Measurements from ENCODE around the gene FBXL15. TPM values are rescaled to one million over a fixed set of nuclear protein-coding genes. Genes with fewer than 3 reads are reported as not detected.
A peak's percentile ranks its signal among the peaks of the same experiment; 100 is the strongest.

Gene FBXL15
- total RNA-seq, 1 experiment from 2014 or later, result 24.6 TPM

DNA sequence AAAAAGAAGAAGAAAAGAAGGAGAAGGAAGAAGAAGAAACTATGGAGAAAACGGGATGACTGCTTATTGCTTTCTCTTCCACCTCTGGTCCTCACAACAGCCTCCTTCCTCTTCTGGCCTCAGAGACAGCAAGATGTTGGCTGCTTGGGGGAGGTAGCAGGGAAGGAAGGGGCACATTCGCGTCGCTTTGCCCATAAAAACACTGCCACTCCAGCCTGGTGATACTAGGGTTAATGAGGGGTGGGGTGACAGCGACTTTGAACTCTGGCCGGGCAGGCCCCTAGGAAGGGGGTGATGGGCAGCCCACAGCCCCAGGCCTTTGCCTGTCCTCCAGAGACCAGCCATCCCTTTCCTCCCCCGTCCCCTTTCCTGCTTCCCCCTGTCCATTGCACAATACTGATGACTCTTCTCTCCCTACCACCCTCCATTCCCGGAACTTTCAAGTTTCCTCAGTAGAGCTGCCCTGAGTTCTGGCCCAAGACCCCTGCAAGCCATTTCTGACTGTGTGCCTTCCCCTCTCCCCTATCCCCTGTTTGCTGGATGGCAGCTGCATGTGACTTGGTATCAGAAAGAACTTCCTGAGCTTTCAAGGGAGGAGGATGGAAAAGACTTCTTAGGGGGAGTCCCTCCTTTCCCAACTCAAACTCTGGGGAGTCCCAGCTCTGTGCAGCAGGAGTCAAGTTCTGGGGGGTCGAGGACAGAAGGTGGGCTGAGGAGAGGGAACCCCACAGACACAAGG, 13.9 kb downstream of the FBXL15 start:
- peaks cover 56% of the 10 kb centered on the region for H3K27me3 Mint-ChIP-seq (ENCODE audit: low read depth)
- CTCF ChIA-PET, result interaction anchor here (0.9 to 2.8 kb wide), 7 partner anchors 16 to 265 kb away, joined by 4 to 13 read pairs (median 6); partner anchors contain the start of gene C10orf95
- ATAC-seq (no peak), DNase-seq (ENCODE audit: low spot score) (no peak)
- H3K36me3 Mint-ChIP-seq, result no peaks in the 10 kb centered on the region
- POLR2A ChIA-PET, result interaction anchor here (0.7 to 2.3 kb wide), 2 partner anchors 17 to 28 kb away, joined by 3 to 6 read pairs; partner anchors contain the start of gene C10orf95
- peak overlapping the region; percentile 54 for H3K4me3 Mint-ChIP-seq
- H3K9me3 Mint-ChIP-seq, result no peaks in the 10 kb centered on the region
- H3K27ac Mint-ChIP-seq, result no peak overlapping the region
- peaks cover 18% of the 10 kb centered on the region for H3K4me1 Mint-ChIP-seq
- TF ChIP-seq FOXJ3 (CRISPR knock-in tag; IDR thresholded peaks at IDR 0.05; ENCODE audit: borderline replicate concordance) (no peak), ZNF532 (CRISPR knock-in tag; IDR thresholded peaks at IDR 0.05; ENCODE audit: borderline replicate concordance) (no peak), SOX15 (CRISPR knock-in tag; IDR thresholded peaks at IDR 0.05) (no peak), JAZF1 (CRISPR knock-in tag; IDR thresholded peaks at IDR 0.05) (no peak), NFYB (CRISPR knock-in tag; conservative IDR thresholded peaks at IDR 0.05; ENCODE audit: low read depth) (no peak), TP53 (CRISPR knock-in tag; IDR thresholded peaks at IDR 0.05) (no peak), GRHL2 (CRISPR knock-in tag; IDR thresholded peaks at IDR 0.05; ENCODE audit: insufficient replicate concordance, severe bottlenecking) (no peak), USF1 (CRISPR knock-in tag; IDR thresholded peaks at IDR 0.05) (no peak), ESRRA (CRISPR knock-in tag; IDR thresholded peaks at IDR 0.05; ENCODE audit: borderline replicate concordance) (no peak), MLX (CRISPR knock-in tag; IDR thresholded peaks at IDR 0.05) (no peak), ZNF138 (CRISPR knock-in tag; conservative IDR thresholded peaks at IDR 0.05) (no peak), RELA (CRISPR knock-in tag; IDR thresholded peaks at IDR 0.05; ENCODE audit: borderline replicate concordance) (no peak), AFF4 (CRISPR knock-in tag; IDR thresholded peaks at IDR 0.05; ENCODE audit: borderline replicate concordance) (no peak), CREM (CRISPR knock-in tag; IDR thresholded peaks at IDR 0.05) (no peak), ETV6 (CRISPR knock-in tag; IDR thresholded peaks at IDR 0.05) (no peak)
- TF ChIP-seq, protein P1, sequence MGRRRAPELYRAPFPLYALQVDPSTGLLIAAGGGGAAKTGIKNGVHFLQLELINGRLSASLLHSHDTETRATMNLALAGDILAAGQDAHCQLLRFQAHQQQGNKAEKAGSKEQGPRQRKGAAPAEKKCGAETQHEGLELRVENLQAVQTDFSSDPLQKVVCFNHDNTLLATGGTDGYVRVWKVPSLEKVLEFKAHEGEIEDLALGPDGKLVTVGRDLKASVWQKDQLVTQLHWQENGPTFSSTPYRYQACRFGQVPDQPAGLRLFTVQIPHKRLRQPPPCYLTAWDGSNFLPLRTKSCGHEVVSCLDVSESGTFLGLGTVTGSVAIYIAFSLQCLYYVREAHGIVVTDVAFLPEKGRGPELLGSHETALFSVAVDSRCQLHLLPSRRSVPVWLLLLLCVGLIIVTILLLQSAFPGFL (CRISPR knock-in tag; IDR thresholded peaks at IDR 0.05; ENCODE audit: borderline replicate concordance), result no peak
- TF ChIP-seq, protein P2, sequence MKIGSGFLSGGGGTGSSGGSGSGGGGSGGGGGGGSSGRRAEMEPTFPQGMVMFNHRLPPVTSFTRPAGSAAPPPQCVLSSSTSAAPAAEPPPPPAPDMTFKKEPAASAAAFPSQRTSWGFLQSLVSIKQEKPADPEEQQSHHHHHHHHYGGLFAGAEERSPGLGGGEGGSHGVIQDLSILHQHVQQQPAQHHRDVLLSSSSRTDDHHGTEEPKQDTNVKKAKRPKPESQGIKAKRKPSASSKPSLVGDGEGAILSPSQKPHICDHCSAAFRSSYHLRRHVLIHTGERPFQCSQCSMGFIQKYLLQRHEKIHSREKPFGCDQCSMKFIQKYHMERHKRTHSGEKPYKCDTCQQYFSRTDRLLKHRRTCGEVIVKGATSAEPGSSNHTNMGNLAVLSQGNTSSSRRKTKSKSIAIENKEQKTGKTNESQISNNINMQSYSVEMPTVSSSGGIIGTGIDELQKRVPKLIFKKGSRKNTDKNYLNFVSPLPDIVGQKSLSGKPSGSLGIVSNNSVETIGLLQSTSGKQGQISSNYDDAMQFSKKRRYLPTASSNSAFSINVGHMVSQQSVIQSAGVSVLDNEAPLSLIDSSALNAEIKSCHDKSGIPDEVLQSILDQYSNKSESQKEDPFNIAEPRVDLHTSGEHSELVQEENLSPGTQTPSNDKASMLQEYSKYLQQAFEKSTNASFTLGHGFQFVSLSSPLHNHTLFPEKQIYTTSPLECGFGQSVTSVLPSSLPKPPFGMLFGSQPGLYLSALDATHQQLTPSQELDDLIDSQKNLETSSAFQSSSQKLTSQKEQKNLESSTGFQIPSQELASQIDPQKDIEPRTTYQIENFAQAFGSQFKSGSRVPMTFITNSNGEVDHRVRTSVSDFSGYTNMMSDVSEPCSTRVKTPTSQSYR (CRISPR knock-in tag; IDR thresholded peaks at IDR 0.05), result no peak
- TF ChIP-seq, protein P3, sequence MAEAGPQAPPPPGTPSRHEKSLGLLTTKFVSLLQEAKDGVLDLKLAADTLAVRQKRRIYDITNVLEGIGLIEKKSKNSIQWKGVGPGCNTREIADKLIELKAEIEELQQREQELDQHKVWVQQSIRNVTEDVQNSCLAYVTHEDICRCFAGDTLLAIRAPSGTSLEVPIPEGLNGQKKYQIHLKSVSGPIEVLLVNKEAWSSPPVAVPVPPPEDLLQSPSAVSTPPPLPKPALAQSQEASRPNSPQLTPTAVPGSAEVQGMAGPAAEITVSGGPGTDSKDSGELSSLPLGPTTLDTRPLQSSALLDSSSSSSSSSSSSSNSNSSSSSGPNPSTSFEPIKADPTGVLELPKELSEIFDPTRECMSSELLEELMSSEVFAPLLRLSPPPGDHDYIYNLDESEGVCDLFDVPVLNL (CRISPR knock-in tag; IDR thresholded peaks at IDR 0.05; ENCODE audit: borderline replicate concordance, low read depth), result no peak

Data from WTC11 (cell line).